Naive thymus-derived CD4-positive, alpha-beta T cell (primary cell): ENCODE results near the gene SUSD6. TPM values are rescaled to one million over a fixed set of nuclear protein-coding genes. Genes with fewer than 3 reads are reported as not detected.

Experiments used
- ATAC-seq: fragments of 150-1000 bp; cut with Tn5 transposase; 2 replicates; pipeline ENCODE4 v1.10.0; 2021; ENCODE audit warnings: mild to moderate bottlenecking, moderate library complexity
- CTCF ChIA-PET: fragments of 350-600 bp; sonication (Branson Sonifier 250); formaldehyde crosslinking; loops from one replicate; lab custom pipeline; 2021; ENCODE audit warnings: antibody characterized with exemption; lab: Charles Lee
- POLR2A ChIA-PET: fragments of 350-600 bp; sonication (Branson Sonifier 250); formaldehyde crosslinking; loops from one replicate; lab custom pipeline; 2021; ENCODE audit warnings: antibody characterized with exemption, inconsistent platforms; lab: Charles Lee
- DNase-seq, 9 donors: peaks; one replicate each; pipeline versions ENCODE4 v3.0.0 to v3.0.0-alpha.2; 2020 to 2022; ENCODE audit warnings: mixed read lengths in 1 of 9
- H3K27ac ChIP-seq: one replicate; pipeline ENCODE4 v1.7.0; 2013; ENCODE audit warnings: mild to moderate bottlenecking, low read depth, low read length, moderate library complexity
- H3K27me3 ChIP-seq, 2 donors: one replicate each; pipeline ENCODE4 v1.7.0; 2013; ENCODE audit warnings: low read length in 2 of 2, mild to moderate bottlenecking in 2 of 2, moderate library complexity in 2 of 2; ENCODE audit not compliant: control insufficient read depth in 2 of 2, insufficient read depth in 2 of 2
- H3K36me3 ChIP-seq, 3 experiments: 1 replicate in 2 of 3; 2 replicates in 1 of 3; pipeline ENCODE4 v1.7.0; 2013; ENCODE audit warnings: low read length in 3 of 3, mild to moderate bottlenecking in 3 of 3, moderate library complexity in 1 of 3; ENCODE audit not compliant: insufficient read depth in 3 of 3, control insufficient read depth in 2 of 3
- H3K4me1 ChIP-seq, 2 donors: one replicate each; pipeline ENCODE4 v1.7.0; 2013; ENCODE audit warnings: low read length in 2 of 2, mild to moderate bottlenecking in 2 of 2, moderate library complexity in 1 of 2; ENCODE audit not compliant: control insufficient read depth in 2 of 2, insufficient read depth in 2 of 2
- H3K4me3 ChIP-seq: 2 replicates; pipeline ENCODE4 v1.7.0; 2013; ENCODE audit warnings: mild to moderate bottlenecking, low read length
- H3K9me3 ChIP-seq, 3 experiments: 1 replicate in 2 of 3; 2 replicates in 1 of 3; pipeline ENCODE4 v1.7.0; 2013; ENCODE audit warnings: low read length in 3 of 3; ENCODE audit not compliant: control insufficient read depth in 2 of 3
- H3K27ac Mint-ChIP-seq, 9 donors: one replicate each; pipeline ENCODE4 v1.8.0; 2020 to 2022; ENCODE audit warnings: mixed read lengths in 9 of 9, mild to moderate bottlenecking in 8 of 9, moderate library complexity in 5 of 9, inconsistent platforms in 2 of 9
- H3K27me3 Mint-ChIP-seq, 5 donors: one replicate each; pipeline ENCODE4 v1.8.0; 2021 to 2022; ENCODE audit warnings: mixed read lengths in 5 of 5, mild to moderate bottlenecking in 1 of 5
- H3K36me3 Mint-ChIP-seq, 5 donors: one replicate each; pipeline ENCODE4 v1.8.0; 2020 to 2022; ENCODE audit warnings: mixed read lengths in 5 of 5, mild to moderate bottlenecking in 3 of 5, inconsistent platforms in 1 of 5
- H3K4me1 Mint-ChIP-seq, 7 donors: one replicate each; pipeline ENCODE4 v1.8.0; 2020 to 2022; ENCODE audit warnings: mixed read lengths in 7 of 7, mild to moderate bottlenecking in 3 of 7, inconsistent platforms in 1 of 7
- H3K4me3 Mint-ChIP-seq, 10 donors: one replicate each; pipeline ENCODE4 v1.8.0; 2020 to 2022; ENCODE audit warnings: mild to moderate bottlenecking in 10 of 10, mixed read lengths in 10 of 10, moderate library complexity in 6 of 10, inconsistent platforms in 2 of 10
- H3K9me3 Mint-ChIP-seq, 11 donors: one replicate each; pipeline ENCODE4 v1.8.0; 2020 to 2022; ENCODE audit warnings: mixed read lengths in 11 of 11, mild to moderate bottlenecking in 4 of 11, inconsistent platforms in 1 of 11, moderate library complexity in 1 of 11
- intact Hi-C, 2 donors: fragments of 100-400 bp; cut with micrococcal nuclease; formaldehyde crosslinking; loops; one replicate each; pipeline ENCODE4 v1.15.1; 2023
- polyA plus RNA-seq, 2 donors: library from polyadenylated mRNA; unstranded; fragments of 300-500 nt; fragmentation: Illumina TruSeq; gene quantifications; one replicate each; pipeline ENCODE4 v1.2.3, GENCODE V29; 2021
- total RNA-seq, 6 experiments: library from RNA in 5 of 6; stranded (reverse) in 5 of 6; gene quantifications; 1 replicate in 5 of 6; 2 replicates in 1 of 6; pipeline ENCODE4 v1.2.3 and lab custom pipeline; 2021 to 2026

The SUSD6 gene
- total and polyA plus RNA-seq, 7 experiments from 2014 or later, result 4.3 to 90.8 (median 44.6) TPM

DNA sequence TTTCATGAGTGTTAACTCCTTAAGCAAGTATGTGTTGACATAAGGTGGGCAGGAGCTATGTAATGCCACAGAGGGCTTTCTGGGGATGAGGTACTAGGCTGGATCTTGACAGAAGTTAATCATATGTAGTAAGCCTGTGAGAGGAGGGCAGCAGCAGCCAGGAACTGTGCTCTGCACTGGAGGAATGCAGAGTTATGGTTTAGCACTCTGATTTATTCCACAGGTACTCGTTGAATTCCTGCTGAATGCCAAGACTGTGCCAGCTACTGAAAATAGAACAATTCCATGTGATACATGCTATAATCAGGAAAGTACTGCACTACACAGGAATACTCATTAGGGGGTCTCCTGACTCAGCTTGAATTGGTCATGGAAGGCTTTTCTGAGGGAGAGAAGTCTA lies 58.7 kb downstream of the SUSD6 start:
- Mint-ChIP-seq H3K27me3 (no peaks in the 10 kb centered on the region), H3K4me3 (peak overlapping the region in 4 of 10 donors; percentile 10 to 74 (median 26)), H3K4me1 (peaks cover 72 to 97% (median 93%) of the 10 kb centered on the region in 7 donors), H3K36me3 (peaks cover 0 to 40% (median 10%) of the 10 kb centered on the region in 5 donors), H3K9me3 (peaks cover 0 to 9% (median 3%) of the 10 kb centered on the region in 11 donors), H3K27ac (peak overlapping the region in 8 of 9 donors; percentile 32 to 94 (median 65))
- ATAC-seq (no peak), DNase-seq (no peak)
- no peak overlapping the region for H3K4me3 ChIP-seq
- H3K4me1 ChIP-seq, result peaks cover 51 to 75% of the 10 kb centered on the region in 2 donors
- H3K27me3 ChIP-seq, result no peaks in the 10 kb centered on the region
- no peak overlapping the region for H3K27ac ChIP-seq
- H3K9me3 ChIP-seq, result no peaks in the 10 kb centered on the region
- ChIA-PET POLR2A (interaction anchor here (0.8 to 1.6 kb wide), 4 partner anchors 35 to 57 kb away, joined by 3 to 5 read pairs (median 4); no protein-coding TSS in a partner anchor), CTCF (interaction anchor here (0.7 to 0.9 kb wide), 2 partner anchors 12 to 50 kb away, joined by 3 read pairs; no protein-coding TSS in a partner anchor)
- intact Hi-C loops, result loop anchor here in 1 of 2 donors (5.0 kb wide), 1 partner anchor 37 kb away; no protein-coding TSS in a partner anchor
- H3K36me3 ChIP-seq, result no peaks in the 10 kb centered on the region

GRCh38 chr14:69671365-69672030 lies 60.1 kb downstream of the SUSD6 start:
- DNase-seq (no peak), ATAC-seq (no peak)
- Mint-ChIP-seq H3K4me1 (peaks cover 79 to 97% (median 93%) of the 10 kb centered on the region in 7 donors), H3K27ac (peak overlapping the region in 8 of 9 donors; percentile 1 to 85 (median 30)), H3K36me3 (peaks cover 0 to 35% (median 10%) of the 10 kb centered on the region in 5 donors), H3K4me3 (peak overlapping the region in 6 of 10 donors; percentile 1 to 35 (median 14)), H3K27me3 (no peaks in the 10 kb centered on the region), H3K9me3 (peaks cover 0 to 9% (median 3%) of the 10 kb centered on the region in 11 donors)
- Histone ChIP-seq H3K4me1 (peaks cover 58 to 87% of the 10 kb centered on the region in 2 donors), H3K9me3 (no peaks in the 10 kb centered on the region), H3K27ac (no peak overlapping the region), H3K36me3 (no peaks in the 10 kb centered on the region), H3K4me3 (no peak overlapping the region), H3K27me3 (no peaks in the 10 kb centered on the region)
- CTCF ChIA-PET, result interaction anchor here (0.6 kb wide), 1 partner anchor 48 kb away, joined by 3 read pairs; no protein-coding TSS in a partner anchor
- intact Hi-C loops, result loop anchor here (2.0 to 5.0 kb wide), 3 partner anchors 15 to 45 kb away; no protein-coding TSS in a partner anchor
- POLR2A ChIA-PET, result no interaction called here

DNA sequence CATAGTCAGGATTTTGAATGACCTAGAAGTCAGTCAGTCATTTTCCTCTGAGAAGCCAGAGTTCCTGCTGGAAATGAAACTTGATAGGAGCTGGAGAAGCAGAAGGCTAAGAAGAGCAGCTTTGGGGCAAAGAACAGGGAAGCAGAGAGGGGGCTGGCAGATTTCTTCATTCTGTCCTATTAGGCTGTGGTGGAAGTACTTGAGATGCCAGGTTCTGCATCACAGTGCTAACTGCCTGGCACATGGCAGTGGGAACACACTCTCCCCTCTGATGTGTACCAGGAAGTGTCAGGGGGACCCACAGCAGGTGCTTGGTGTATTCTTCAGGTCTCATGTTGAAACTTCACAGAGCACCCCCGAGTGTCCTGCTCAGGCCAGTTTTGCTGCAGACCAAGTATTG lies 61.0 kb downstream of the SUSD6 start:
- ChIA-PET CTCF (interaction anchor here (0.6 kb wide), 1 partner anchor 47 kb away, joined by 3 read pairs; no protein-coding TSS in a partner anchor), POLR2A (interaction anchor here (1.2 kb wide), 1 partner anchor 37 kb away, joined by 6 read pairs; no protein-coding TSS in a partner anchor)
- Histone ChIP-seq H3K4me1 (peaks cover 52 to 80% of the 10 kb centered on the region in 2 donors), H3K9me3 (no peaks in the 10 kb centered on the region), H3K4me3 (no peak overlapping the region), H3K27ac (no peak overlapping the region), H3K27me3 (no peaks in the 10 kb centered on the region), H3K36me3 (no peaks in the 10 kb centered on the region)
- ATAC-seq (no peak), DNase-seq (no peak)
- Mint-ChIP-seq H3K4me3 (peak overlapping the region in 6 of 10 donors; percentile 39 to 72 (median 48)), H3K9me3 (peaks cover 0 to 9% (median 3%) of the 10 kb centered on the region in 11 donors), H3K27ac (peak overlapping the region in 8 of 9 donors; percentile 22 to 91 (median 52)), H3K27me3 (no peaks in the 10 kb centered on the region), H3K4me1 (peaks cover 76 to 95% (median 92%) of the 10 kb centered on the region in 7 donors), H3K36me3 (peaks cover 4 to 36% (median 11%) of the 10 kb centered on the region in 5 donors)
- intact Hi-C loops, result loop anchor here (2.0 to 5.0 kb wide), 3 partner anchors 14 to 44 kb away; no protein-coding TSS in a partner anchor

DNA sequence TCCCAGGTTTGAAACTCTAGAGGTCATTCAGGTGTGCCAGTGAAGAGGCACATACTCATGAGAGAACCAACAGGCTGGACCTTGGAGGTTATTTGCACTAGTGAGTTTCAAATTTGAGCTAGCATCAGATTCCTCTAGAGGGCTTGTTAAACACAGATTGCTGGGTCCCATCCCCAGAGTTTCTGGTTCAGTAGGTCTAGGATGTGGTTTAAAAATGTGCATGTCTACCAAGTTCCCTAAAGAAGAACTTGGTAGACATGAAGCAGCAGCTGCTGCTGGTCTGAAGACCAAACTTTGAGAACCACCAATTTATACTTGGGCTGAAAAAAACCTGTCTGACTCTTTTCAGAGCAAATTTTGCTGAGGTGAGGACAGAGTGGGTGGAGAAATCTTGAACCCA lies 61.7 kb downstream of the SUSD6 start:
- no peaks in the 10 kb centered on the region for H3K36me3 ChIP-seq
- ATAC-seq (peak; percentile 60), DNase-seq (peak in 3 of 9 donors; percentile 20 to 35 (median 24))
- intact Hi-C loops, result loop anchor here (1.0 to 5.0 kb wide), 5 partner anchors 12 to 48 kb away; no protein-coding TSS in a partner anchor
- H3K4me1 ChIP-seq, result peaks cover 46 to 73% of the 10 kb centered on the region in 2 donors
- no peaks in the 10 kb centered on the region for H3K9me3 ChIP-seq
- H3K27me3 ChIP-seq, result no peaks in the 10 kb centered on the region
- ChIA-PET POLR2A (interaction anchor here (1.0 to 1.2 kb wide), 3 partner anchors 29 to 94 kb away, joined by 3 to 6 read pairs (median 3); partner anchors contain the start of gene SRSF5), CTCF (interaction anchor here (1.7 kb wide), 1 partner anchor 69 kb away, joined by 5 read pairs; no protein-coding TSS in a partner anchor)
- peak overlapping the region in 8 of 9 donors; percentile 65 to 91 (median 82) for H3K27ac Mint-ChIP-seq
- H3K36me3 Mint-ChIP-seq, result peaks cover 0 to 29% (median 5%) of the 10 kb centered on the region in 5 donors
- H3K27me3 Mint-ChIP-seq, result no peaks in the 10 kb centered on the region
- H3K9me3 Mint-ChIP-seq, result peaks cover 0 to 4% (median 0%) of the 10 kb centered on the region in 11 donors
- peaks cover 69 to 91% (median 87%) of the 10 kb centered on the region in 7 donors for H3K4me1 Mint-ChIP-seq
- peak overlapping the region; percentile 36 to 80 (median 58) for H3K4me3 Mint-ChIP-seq
- H3K4me3 ChIP-seq, result no peak overlapping the region
- H3K27ac ChIP-seq, result no peak overlapping the region

DNA sequence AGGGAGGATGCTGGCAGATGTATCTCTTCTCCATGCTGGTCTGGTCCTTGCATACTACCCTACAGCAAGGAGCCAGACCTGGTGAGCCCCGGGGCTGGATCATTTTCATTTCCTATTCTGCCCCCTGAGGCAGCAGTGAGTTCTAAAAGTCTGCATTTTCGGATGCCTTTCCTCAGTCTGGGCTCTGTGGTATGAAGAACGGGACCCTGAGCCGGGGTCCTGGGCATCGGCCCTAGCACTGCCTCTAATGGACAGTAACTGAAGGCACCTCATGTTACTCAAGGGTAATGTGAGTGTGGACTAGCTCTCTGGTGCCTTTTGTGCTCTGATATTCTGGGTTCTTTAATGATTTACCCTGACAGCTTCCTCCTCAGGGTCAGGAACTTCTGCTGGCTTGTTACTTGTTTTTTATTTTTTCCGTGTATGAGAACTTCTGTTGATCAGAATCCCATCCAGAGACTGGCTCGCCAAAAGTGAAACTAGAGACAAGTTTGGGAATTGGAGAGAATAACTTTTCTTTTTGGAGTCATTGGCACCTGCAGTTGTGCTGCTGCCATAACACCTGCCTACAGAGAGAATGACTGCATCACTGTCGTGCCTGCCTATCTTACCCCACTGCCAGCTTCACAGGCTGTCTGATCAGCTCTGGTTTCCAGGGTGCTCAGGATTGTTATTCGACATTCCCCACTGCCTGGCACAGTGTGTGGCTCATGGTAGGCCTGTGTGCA lies 62.3 kb downstream of the SUSD6 start:
- DNase-seq (no peak), ATAC-seq (peak; percentile 56)
- Histone ChIP-seq H3K36me3 (no peaks in the 10 kb centered on the region), H3K27ac (peak overlapping the region; percentile 55), H3K4me3 (peak overlapping the region; percentile 9), H3K27me3 (no peaks in the 10 kb centered on the region), H3K4me1 (peaks cover 46 to 67% of the 10 kb centered on the region in 2 donors), H3K9me3 (no peaks in the 10 kb centered on the region)
- Mint-ChIP-seq H3K27ac (peak overlapping the region; percentile 43 to 91 (median 80)), H3K4me3 (peak overlapping the region; percentile 39 to 80 (median 64)), H3K36me3 (peaks cover 0 to 25% (median 5%) of the 10 kb centered on the region in 5 donors), H3K9me3 (peaks cover 0 to 4% (median 0%) of the 10 kb centered on the region in 11 donors), H3K4me1 (peaks cover 64 to 89% (median 82%) of the 10 kb centered on the region in 7 donors), H3K27me3 (no peaks in the 10 kb centered on the region)
- intact Hi-C loops, result loop anchor here (1.0 to 5.0 kb wide), 6 partner anchors 12 to 60 kb away; no protein-coding TSS in a partner anchor
- POLR2A ChIA-PET, result interaction anchor here (0.6 to 1.2 kb wide), 6 partner anchors 29 to 1776 kb away, joined by 3 to 6 read pairs (median 3); partner anchors contain the start of gene SRSF5
- CTCF ChIA-PET, result interaction anchor here (1.7 kb wide), 1 partner anchor 69 kb away, joined by 5 read pairs; no protein-coding TSS in a partner anchor
